Keratinocyte (primary cell): ENCODE data around the gene KBTBD3. TPM values are rescaled to one million over a fixed set of nuclear protein-coding genes. Genes with fewer than 3 reads are reported as not detected.
A peak's percentile ranks its signal among the peaks of the same experiment; 100 is the strongest.

Source experiments
- DNase-seq: peaks from one replicate; pipeline ENCODE4 v3.0.0-alpha.2; 2011; ENCODE audit warnings: low read depth, missing footprints, low spot score
- FAIRE-seq: peaks from 2 replicates; lab custom pipeline; 2011; peaks lifted over from hg19 to GRCh38; lab: Jason Lieb, UNC
- H2AFZ ChIP-seq: 2 replicates; pipeline ENCODE4 v1.6.0; 2012; ENCODE audit warnings: low read length, control low read depth, inconsistent platforms; ENCODE audit not compliant: control insufficient read depth
- H3K27ac ChIP-seq: 2 replicates; pipeline ENCODE4 v1.5.1; 2011; ENCODE audit warnings: low read length; ENCODE audit not compliant: control insufficient read depth, insufficient read depth
- H3K27me3 ChIP-seq: 3 replicates; pipeline ENCODE4 v1.6.0; 2011; ENCODE audit warnings: low read length; ENCODE audit not compliant: control insufficient read depth, insufficient read depth; ENCODE audit errors: extremely low read depth
- H3K36me3 ChIP-seq, 2 experiments: 2 replicates in 1 of 2; 3 replicates in 1 of 2; pipeline ENCODE4 v1.5.1; 2011; ENCODE audit warnings: low read length in 2 of 2, mild to moderate bottlenecking in 1 of 2; ENCODE audit not compliant: control insufficient read depth in 2 of 2, insufficient read depth in 2 of 2; ENCODE audit errors: extremely low read depth in 1 of 2
- H3K4me1 ChIP-seq: 3 replicates; pipeline ENCODE4 v1.5.1; 2011; ENCODE audit warnings: low read length; ENCODE audit not compliant: control insufficient read depth, insufficient read depth; ENCODE audit errors: extremely low read depth
- H3K4me2 ChIP-seq: 3 replicates; pipeline ENCODE4 v1.6.0; 2011; ENCODE audit warnings: low read depth, low read length; ENCODE audit not compliant: control insufficient read depth, insufficient read depth; ENCODE audit errors: extremely low read depth
- H3K4me3 ChIP-seq, 3 experiments: fragments of 200-600 bp in 1 of 3; sonication (generic) in 1 of 3; 2 replicates in 2 of 3; 3 replicates in 1 of 3; pipeline ENCODE4 v1.5.1; 2011 to 2016; ENCODE audit warnings: low read length in 3 of 3, mild to moderate bottlenecking in 3 of 3, control low read depth in 2 of 3, inconsistent platforms in 1 of 3, low read depth in 1 of 3, mixed read lengths in 1 of 3, mixed run types in 1 of 3, moderate library complexity in 1 of 3; ENCODE audit not compliant: control insufficient read depth in 2 of 3, insufficient read depth in 2 of 3; ENCODE audit errors: extremely low read depth in 1 of 3
- H3K79me2 ChIP-seq: 2 replicates; pipeline ENCODE4 v1.6.0; 2012; ENCODE audit warnings: low read length; ENCODE audit not compliant: control insufficient read depth, insufficient read depth
- H3K9ac ChIP-seq: 3 replicates; pipeline ENCODE4 v1.6.0; 2011; ENCODE audit warnings: low read length; ENCODE audit not compliant: control insufficient read depth, insufficient read depth; ENCODE audit errors: extremely low read depth
- H3K9me1 ChIP-seq: 3 replicates; pipeline ENCODE4 v1.6.0; 2011; ENCODE audit warnings: low read length; ENCODE audit not compliant: control insufficient read depth, insufficient read depth; ENCODE audit errors: extremely low read depth
- H3K9me3 ChIP-seq: 2 replicates; pipeline ENCODE4 v1.5.1; 2012; ENCODE audit warnings: low read depth, low read length; ENCODE audit not compliant: control insufficient read depth
- H4K20me1 ChIP-seq: 3 replicates; pipeline ENCODE4 v1.6.0; 2011; ENCODE audit warnings: low read length; ENCODE audit not compliant: control insufficient read depth, insufficient read depth; ENCODE audit errors: extremely low read depth
- CTCF ChIP-seq, 3 experiments: IDR thresholded peaks in 1 of 3; conservative IDR thresholded peaks in 1 of 3; optimal IDR thresholded peaks in 1 of 3; 2 replicates in 2 of 3; 3 replicates in 1 of 3; pipeline versions ENCODE3 to v1.5.1; 2011; ENCODE audit warnings: low read length in 3 of 3, mild to moderate bottlenecking in 3 of 3, moderate library complexity in 2 of 3, control low read depth in 1 of 3, inconsistent platforms in 1 of 3; ENCODE audit not compliant: insufficient read depth in 2 of 3; ENCODE audit errors: extremely low read depth in 1 of 3
- EZH2 ChIP-seq: IDR thresholded peaks from one replicate; pipeline ENCODE4 v1.6.1; 2012; ENCODE audit warnings: inconsistent platforms, mild to moderate bottlenecking, low read length, moderate library complexity
- dilution Hi-C: fragments of 300-500 bp; cut with MboI; formaldehyde crosslinking; loops from one replicate; pipeline ENCODE4 v1.7.0; 2020; ENCODE audit warnings: low sequenced_read_pairs; ENCODE audit not compliant: extremely low pct_ligation_motif_present
- polyA plus RNA-seq, 5 experiments: library from polyadenylated mRNA; depleted of rRNA in 3 of 5; stranded (reverse) in 3 of 5; stranded (forward) in 1 of 5; unstranded in 1 of 5; fragments of >200 nt; gene quantifications; 1 replicate in 1 of 5; 2 replicates in 3 of 5; 3 replicates in 1 of 5; pipeline versions ENCODE4 v1.2.1 to v1.2.3, GENCODE V29; 2011 to 2012; ENCODE audit warnings: missing spikeins in 2 of 5, low read depth in 1 of 5, low replicate concordance in 1 of 5

Gene KBTBD3
- polyA plus RNA-seq, 1 donor (not counting 4 experiments of a cell fraction or from before 2014, with no cell fraction given), result 8.9 TPM

- dilution Hi-C loops, result no loop called here
- no peak for FAIRE-seq
Measured at GRCh38 chr11:106076171-106076918, 802 bp downstream of the KBTBD3 start.

GRCh38 chr11:106072804-106073203 lies 4.3 kb downstream of the KBTBD3 start:
- Histone ChIP-seq H4K20me1 (no peaks in the 10 kb centered on the region), H3K79me2 (peaks cover 3% of the 10 kb centered on the region), H3K36me3 (no peaks in the 10 kb centered on the region), H3K27ac (no peak overlapping the region), H3K4me3 (no peak overlapping the region), H3K9me1 (no peaks in the 10 kb centered on the region), H3K4me1 (peaks cover 7% of the 10 kb centered on the region), H2AFZ (no peak overlapping the region), H3K27me3 (no peaks in the 10 kb centered on the region), H3K4me2 (no peak overlapping the region), H3K9me3 (no peaks in the 10 kb centered on the region), H3K9ac (no peak overlapping the region)
- FAIRE-seq (no peak), DNase-seq (no peak)
- dilution Hi-C loops, result no loop called here
- TF ChIP-seq EZH2 (no peak), CTCF (optimal IDR thresholded peaks at IDR 0.05 in 1 of 3, IDR thresholded peaks at IDR 0.05 in 1 of 3, conservative IDR thresholded peaks at IDR 0.05 in 1 of 3; ENCODE audit: extremely low read depth in 1 of 3, insufficient read depth in 2 of 3, low read length in 3 of 3) (no peak)

More at GRCh38 chr11:106076171-106076918, 802 bp downstream of the KBTBD3 start:
- H2AFZ ChIP-seq, result peak overlapping the region; percentile 92
- peaks cover 7% of the 10 kb centered on the region for H3K4me1 ChIP-seq
- DNase-seq, result no peak
- H4K20me1 ChIP-seq, result no peaks in the 10 kb centered on the region
- H3K36me3 ChIP-seq, result peaks cover 0 to 14% of the 10 kb centered on the region in 2 experiments
- peaks cover 38% of the 10 kb centered on the region for H3K79me2 ChIP-seq
- no peak for TF ChIP-seq CTCF (optimal IDR thresholded peaks at IDR 0.05 in 1 of 3, IDR thresholded peaks at IDR 0.05 in 1 of 3, conservative IDR thresholded peaks at IDR 0.05 in 1 of 3; ENCODE audit: extremely low read depth in 1 of 3, insufficient read depth in 2 of 3, low read length in 3 of 3)
- TF ChIP-seq EZH2, result no peak
- peak overlapping the region; percentile 99 for H3K4me2 ChIP-seq
- H3K27ac ChIP-seq, result peak overlapping the region; percentile 83
- peak overlapping the region; percentile 80 for H3K9ac ChIP-seq
- no peaks in the 10 kb centered on the region for H3K9me1 ChIP-seq
- H3K27me3 ChIP-seq, result no peaks in the 10 kb centered on the region
- no peaks in the 10 kb centered on the region for H3K9me3 ChIP-seq
- H3K4me3 ChIP-seq, result peak overlapping the region; percentile 82 to 91 (median 87)
